H1 (cell line): Measurements from ENCODE around the gene KLF13. TPM values are rescaled to one million over a fixed set of nuclear protein-coding genes. Genes with fewer than 3 reads are reported as not detected.
A peak's percentile ranks its signal among the peaks of the same experiment; 100 is the strongest.

Experiments used
- HDAC2 ChIP-seq, 2 experiments: fragments of 300-600 bp in 1 of 2; sonication (generic) in 1 of 2; IDR thresholded peaks; 2 replicates each; pipeline ENCODE4 v1.6.1; 2011 to 2012; ENCODE audit warnings: low read depth in 2 of 2, low read length in 2 of 2, mild to moderate bottlenecking in 2 of 2, moderate library complexity in 2 of 2, borderline replicate concordance in 1 of 2, inconsistent platforms in 1 of 2
- JUND ChIP-seq: IDR thresholded peaks from 2 replicates; pipeline ENCODE4 v1.6.1; 2011; ENCODE audit warnings: mild to moderate bottlenecking, improper control_type of control experiment, low read length
- KDM4A ChIP-seq: IDR thresholded peaks from one replicate; pipeline ENCODE4 v1.7.1; 2012; ENCODE audit warnings: low read depth, mild to moderate bottlenecking, moderate library complexity, low read length, inconsistent platforms; ENCODE audit not compliant: severe bottlenecking
- USF2 ChIP-seq: IDR thresholded peaks from 2 replicates; pipeline ENCODE4 v1.6.1; 2011; ENCODE audit warnings: low read length, improper control_type of control experiment
- ZNF274 ChIP-seq: IDR thresholded peaks from 2 replicates; pipeline ENCODE4 v1.7.0; 2012; ENCODE audit warnings: low read length, borderline replicate concordance; ENCODE audit errors: extremely low read depth
- polyA plus RNA-seq, 7 experiments: library from polyadenylated mRNA; depleted of rRNA in 3 of 7; stranded (reverse) in 5 of 7; unstranded in 2 of 7; fragments of >200 nt in 5 of 7; fragments of 200-250 nt in 2 of 7; gene quantifications; 1 replicate in 5 of 7; 2 replicates in 1 of 7; 4 replicates in 1 of 7; pipeline versions ENCODE4 v1.2.1 to v1.2.3, GENCODE V29; 2011 to 2013; ENCODE audit warnings: missing spikeins in 2 of 7, mixed read lengths in 2 of 7
- total RNA-seq: library from RNA; stranded (reverse); fragmentation: NEBNext Ultra II Directional; extraction: Animal tissue kit (Norgen Biotek cat#: 25700); gene quantifications from 2 replicates; pipeline ENCODE4 v1.2.1, GENCODE V29; 2021

Gene KLF13
- total and polyA plus RNA-seq, 2 of the 8 experiments (the other 6 are each of a cell fraction or from before 2014, with no cell fraction given): 18.3 to 33.4 TPM

- TF ChIP-seq USF2 (no peak), HDAC2 (IDR thresholded peaks at IDR 0.05; ENCODE audit: borderline replicate concordance in 1 of 2, low read depth in 2 of 2, low read length in 2 of 2) (no peak), JUND (no peak), KDM4A (peak; percentile 79), ZNF274 (no peak)
Observed at GRCh38 chr15:31391687-31392671, 65.3 kb downstream of the KLF13 start (continued).
